Dermis microvascular lymphatic vessel endothelial cell (primary cell): Measurements from ENCODE around the gene C2CD2. TPM values are rescaled to one million over a fixed set of nuclear protein-coding genes. Genes with fewer than 3 reads are reported as not detected.
"Not testable (repeated sequence)": the region's sequence is repeated elsewhere in the genome, so short reads cannot be mapped to it uniquely, and the experiment has no call there.

ENCODE experiments used
- DNase-seq, 2 donors: peaks; one replicate each; pipeline versions ENCODE4 v3.0.0 to v3.0.0-alpha.2; 2010; ENCODE audit warnings: low read depth in 2 of 2
- total RNA-seq: library from RNA; depleted of rRNA; stranded (reverse); fragments of >200 nt; gene quantifications from 2 replicates; pipeline ENCODE4 v1.2.1, GENCODE V29; 2014

C2CD2 gene
- total RNA-seq, 1 donor from 2014 or later: 25.5 TPM

DNA sequence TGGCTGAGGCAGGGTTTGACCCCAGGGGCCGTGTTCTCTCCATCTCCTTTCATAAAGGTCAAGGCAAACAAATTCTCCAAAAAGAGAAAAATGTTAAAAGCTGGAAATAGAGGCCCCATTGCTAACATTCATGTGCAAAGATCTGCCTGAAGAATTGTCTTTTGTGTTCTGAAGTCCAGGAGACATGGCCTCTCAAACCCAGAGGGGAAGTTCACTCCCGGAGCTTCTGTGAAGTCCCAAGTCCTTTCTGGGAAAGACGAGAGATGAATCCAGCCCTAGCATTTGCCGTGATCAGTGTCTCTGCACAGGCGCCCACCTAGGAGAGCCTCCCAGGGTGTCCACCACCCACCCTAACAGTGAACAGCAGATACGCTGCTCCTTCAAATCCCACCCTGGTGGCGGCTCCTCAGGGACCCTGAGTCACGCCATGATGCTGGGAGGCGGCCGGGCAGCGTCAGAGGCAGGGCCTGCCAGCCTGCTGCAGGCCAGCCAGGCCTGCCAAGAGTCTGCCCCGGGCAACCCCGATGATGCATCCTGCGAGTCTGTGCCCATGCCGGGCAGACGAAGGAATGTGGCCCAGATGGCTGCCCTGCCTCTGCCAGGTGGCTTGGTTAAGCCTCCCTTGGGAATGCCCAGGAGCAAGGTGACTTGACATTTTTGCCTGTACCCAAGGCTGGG, 5.2 kb upstream of the C2CD2 start:
- DNase-seq: peak in 1 of 2 donors; percentile 60

- DNase-seq: peak; percentile 30 to 99
Observed at GRCh38 chr21:41957991-41958766, 4.4 kb upstream of the C2CD2 start.

DNA sequence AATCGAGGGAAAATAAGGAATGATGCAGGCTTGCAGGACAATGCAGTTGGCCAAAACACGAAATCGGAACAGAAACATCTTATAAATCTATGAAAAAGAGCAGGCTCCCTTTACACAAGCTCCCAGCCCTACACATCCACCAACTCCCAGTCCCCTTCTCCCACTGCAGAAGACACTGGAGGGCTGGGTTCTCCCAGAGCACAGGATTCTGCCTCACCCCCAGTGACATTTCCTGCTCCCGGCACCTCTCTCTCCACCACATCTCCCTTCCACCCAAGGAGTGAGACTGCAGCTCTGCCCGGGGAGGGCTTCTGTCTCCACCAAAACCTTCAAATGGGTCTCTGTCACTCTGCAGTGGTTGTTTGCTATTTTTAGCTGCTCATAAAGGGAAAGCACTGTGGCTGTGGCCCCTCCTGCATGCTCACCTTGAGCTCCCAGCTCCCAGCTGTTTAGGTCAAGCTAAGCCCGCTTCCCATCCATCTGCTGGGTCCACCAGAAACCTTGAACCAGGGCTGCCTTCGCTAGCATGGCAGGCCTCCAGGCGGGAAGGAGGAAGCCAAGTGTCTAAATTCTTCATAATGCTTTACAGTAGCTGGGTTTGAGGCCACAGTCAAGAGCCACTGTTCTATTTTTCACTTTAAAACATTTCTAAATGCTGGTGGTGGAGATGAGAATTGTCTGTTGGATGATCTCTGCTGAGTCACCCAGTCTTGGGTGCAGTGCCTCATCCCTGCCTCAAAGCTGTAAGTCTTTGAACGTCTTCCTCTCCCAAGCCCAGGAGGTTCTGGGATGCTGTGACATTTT, 3.3 kb upstream of the C2CD2 start:
- DNase-seq: peak in 1 of 2 donors; percentile 50

DNA sequence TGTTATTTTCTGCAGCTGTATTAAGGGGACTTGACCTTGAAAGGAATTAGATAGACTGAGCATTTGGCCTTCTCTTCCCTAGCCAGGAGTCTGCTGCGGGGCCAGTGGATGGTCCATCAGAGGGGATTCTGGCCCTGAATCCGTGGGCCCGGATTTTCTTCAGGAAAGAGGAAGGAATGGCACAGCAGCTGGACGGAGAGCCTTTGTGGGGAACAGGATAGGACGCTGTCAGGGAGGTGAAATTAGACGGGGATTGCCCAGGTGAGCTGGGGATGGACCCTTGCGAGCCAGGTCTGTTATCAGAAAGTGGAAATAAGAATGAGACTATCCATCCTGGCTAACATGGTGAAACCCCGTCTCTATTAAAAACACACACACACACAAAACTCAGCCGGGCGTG, 1.7 kb upstream of the C2CD2 start:
- no peak for DNase-seq

- DNase-seq: no peak
Observed at GRCh38 chr21:41954654-41955499, 1.1 kb upstream of the C2CD2 start.

DNA sequence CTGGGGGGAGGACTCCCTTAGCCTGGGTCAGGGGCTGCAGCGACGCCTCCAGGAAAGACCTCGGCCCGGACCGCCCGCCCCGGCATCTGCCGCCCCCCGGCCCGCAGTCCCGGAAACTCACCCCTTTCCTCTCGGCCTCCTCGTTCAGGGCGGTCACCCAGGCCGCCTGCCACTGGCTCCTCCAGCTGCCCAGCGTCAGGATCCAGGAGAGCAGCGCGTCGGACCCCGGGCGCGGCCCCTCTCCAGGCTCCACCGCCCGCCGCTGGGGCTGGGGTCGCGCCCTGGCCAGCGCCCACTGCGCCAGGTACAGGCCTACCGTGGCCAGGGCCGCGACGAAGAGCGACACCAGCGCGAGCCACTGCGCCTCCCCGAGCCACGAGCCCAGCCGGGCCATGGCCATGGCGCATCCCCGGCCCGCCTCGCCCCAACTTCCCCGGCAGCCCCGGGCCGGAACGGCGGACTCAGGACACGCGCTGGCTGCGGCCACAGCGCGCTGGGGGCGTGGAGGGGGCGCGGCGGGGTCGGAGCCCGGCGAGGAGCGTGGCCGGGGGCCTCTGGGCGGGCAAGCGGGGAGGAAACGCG, 478 bp downstream of the C2CD2 start:
- no peak for DNase-seq

DNA sequence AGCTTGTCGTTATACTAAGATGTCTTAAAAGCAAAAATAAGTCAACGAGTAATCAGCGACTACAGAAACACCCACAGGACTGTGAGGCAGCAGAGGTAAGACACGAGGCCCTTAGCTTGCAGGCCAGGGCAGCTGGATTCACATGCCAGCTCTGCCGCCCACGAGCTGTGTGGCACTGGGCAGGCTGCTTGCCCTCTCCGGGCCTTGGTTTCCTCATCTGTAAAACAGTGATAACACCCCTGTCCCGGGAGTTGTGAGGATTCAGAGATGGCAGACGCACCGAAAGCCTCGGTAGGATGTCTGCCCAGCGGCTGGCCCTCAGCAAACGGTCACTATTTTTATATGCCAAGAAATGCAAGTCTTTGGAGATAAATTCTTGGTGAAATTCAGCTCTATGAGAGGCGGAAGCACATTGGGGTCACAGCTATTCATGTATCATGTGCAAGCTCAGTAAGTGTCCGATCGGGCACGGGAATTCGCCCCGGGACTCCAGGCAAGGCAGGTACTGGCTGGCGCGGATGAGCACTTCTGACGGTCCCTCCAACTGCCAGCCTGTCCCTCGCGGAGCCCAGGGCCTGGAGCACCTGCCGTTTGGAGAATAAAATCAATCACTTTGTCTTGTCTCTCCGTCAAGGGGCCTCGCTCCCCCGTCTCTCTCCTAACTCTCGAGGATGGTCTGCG, 1.1 kb downstream of the C2CD2 start:
- no peak for DNase-seq

GRCh38 chr21:41951876-41952567, 1.8 kb downstream of the C2CD2 start:
- DNase-seq: no peak

DNA sequence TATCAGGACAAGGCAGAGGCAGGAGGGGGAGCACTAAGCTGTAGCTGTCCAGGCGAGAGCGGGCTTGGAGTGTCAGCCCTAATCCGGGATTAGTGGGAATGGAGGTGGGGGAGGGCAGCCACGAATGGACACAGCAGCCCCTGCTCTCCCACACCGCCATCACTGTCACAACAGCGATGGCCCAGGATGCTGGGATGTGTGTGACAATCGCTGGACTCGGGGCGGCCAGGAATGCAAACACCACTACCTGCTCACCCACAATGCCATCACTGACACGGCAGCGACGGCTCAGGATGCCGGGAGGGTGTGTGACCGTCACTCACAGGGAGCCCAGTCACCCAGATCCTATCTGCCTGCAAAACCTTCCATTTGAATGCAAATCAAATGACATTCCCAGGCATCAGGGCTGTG, 2.9 kb downstream of the C2CD2 start:
- no peak for DNase-seq

GRCh38 chr21:41949631-41950030, 4.2 kb downstream of the C2CD2 start:
- not testable (repeated sequence) for DNase-seq

GRCh38 chr21:41948901-41949300, 4.9 kb downstream of the C2CD2 start:
- DNase-seq: no peak

GRCh38 chr21:41948078-41948895, 5.5 kb downstream of the C2CD2 start:
- DNase-seq: peak in 1 of 2 donors; percentile 83

DNA sequence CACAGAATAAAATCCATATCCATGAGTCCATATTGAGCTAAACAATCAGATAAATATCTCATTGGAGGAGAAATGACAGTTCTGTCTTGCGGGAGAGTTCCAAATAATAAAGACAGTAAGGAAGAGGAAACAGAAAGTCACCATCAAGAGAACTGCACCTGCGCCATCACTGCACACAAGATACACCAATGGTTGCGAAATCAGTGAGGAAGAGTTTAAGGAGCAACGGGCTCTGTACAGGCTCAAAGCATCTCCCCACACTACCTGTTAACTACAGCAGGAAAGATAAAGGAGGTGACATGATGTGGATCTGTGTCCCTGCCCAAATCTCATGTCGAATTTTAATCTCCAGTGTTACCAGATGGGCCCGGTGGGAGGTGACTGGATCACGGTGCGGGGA, 7.8 kb downstream of the C2CD2 start:
- no peak for DNase-seq

DNA sequence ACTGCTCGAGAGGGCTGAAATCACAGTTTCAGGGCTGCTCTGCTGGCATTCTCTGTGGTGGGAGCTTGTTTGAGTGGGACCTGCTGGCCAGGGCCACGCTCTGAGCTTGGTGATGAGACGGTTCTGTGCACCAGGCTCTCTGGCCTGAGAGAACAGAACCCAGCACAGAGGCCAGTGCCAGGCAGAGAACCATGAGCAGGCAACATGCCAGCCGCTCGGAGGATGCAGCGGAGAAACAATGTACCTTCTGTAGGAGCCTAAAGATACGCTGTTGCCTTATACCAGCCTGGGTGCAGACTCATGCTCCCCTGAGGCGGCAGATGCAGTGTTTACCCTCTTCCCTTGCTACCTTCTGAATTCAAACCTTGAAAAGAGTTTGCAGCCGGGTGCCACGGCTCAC, 10.0 kb downstream of the C2CD2 start:
- DNase-seq: no peak

- no peak for DNase-seq
Observed at GRCh38 chr21:41942457-41942856, 11.4 kb downstream of the C2CD2 start.

- no peak for DNase-seq
Observed at GRCh38 chr21:41941941-41942340, 11.9 kb downstream of the C2CD2 start.

GRCh38 chr21:41940431-41940830, 13.4 kb downstream of the C2CD2 start:
- DNase-seq: no peak

GRCh38 chr21:41939391-41939790, 14.4 kb downstream of the C2CD2 start:
- DNase-seq: no peak
